Neuronal stem cell (in vitro differentiated cells): ENCODE data around the gene GMDS.

Experiments used
- DNase-seq: peaks from one replicate; pipeline ENCODE4 v3.0.0-alpha.2; 2013; ENCODE audit warnings: low spot score
- H2AFZ ChIP-seq: one replicate; pipeline ENCODE4 v1.6.1; 2013; ENCODE audit warnings: mild to moderate bottlenecking, low read length, inconsistent platforms
- H2AK5ac ChIP-seq: 2 replicates; pipeline ENCODE4 v1.6.1; 2013; ENCODE audit warnings: low read depth, mild to moderate bottlenecking, inconsistent platforms, low read length, moderate library complexity, mixed read lengths
- H2BK120ac ChIP-seq: 2 replicates; pipeline ENCODE4 v1.6.1; 2013; ENCODE audit warnings: low read depth, mild to moderate bottlenecking, inconsistent platforms, low read length, moderate library complexity, mixed read lengths
- H2BK12ac ChIP-seq: one replicate; pipeline ENCODE4 v1.6.1; 2013; ENCODE audit warnings: low read length, inconsistent platforms
- H2BK15ac ChIP-seq: 2 replicates; pipeline ENCODE4 v1.6.1; 2013; ENCODE audit warnings: mild to moderate bottlenecking, low read length, inconsistent platforms, mixed read lengths
- H2BK5ac ChIP-seq: one replicate; pipeline ENCODE4 v1.6.1; 2013; ENCODE audit warnings: inconsistent platforms, mild to moderate bottlenecking, low read length, moderate library complexity
- H3K14ac ChIP-seq: one replicate; pipeline ENCODE4 v1.6.1; 2013; ENCODE audit warnings: low read length, inconsistent platforms
- H3K18ac ChIP-seq: 2 replicates; pipeline ENCODE4 v1.6.1; 2013; ENCODE audit warnings: low read length, inconsistent platforms
- H3K23ac ChIP-seq: 2 replicates; pipeline ENCODE4 v1.6.1; 2013; ENCODE audit warnings: low read depth, mild to moderate bottlenecking, mixed read lengths, low read length, inconsistent platforms; ENCODE audit not compliant: poor library complexity
- H3K27ac ChIP-seq: replicated peaks from 3 replicates; pipeline ENCODE4 v1.5.1; 2013; ENCODE audit warnings: low read length, inconsistent platforms
- H3K27me3 ChIP-seq, 3 experiments: 2 replicates each; pipeline ENCODE4 v1.6.1; 2013; ENCODE audit warnings: low read length in 3 of 3, mild to moderate bottlenecking in 2 of 3, inconsistent platforms in 1 of 3, low read depth in 1 of 3, mixed read lengths in 1 of 3, moderate library complexity in 1 of 3; ENCODE audit not compliant: control insufficient read depth in 3 of 3, insufficient read depth in 3 of 3
- H3K36me3 ChIP-seq, 2 donors: replicated peaks in 1 of 2; 2 replicates each; pipeline ENCODE4 v1.6.1; 2013; ENCODE audit warnings: low read length in 2 of 2; ENCODE audit not compliant: control insufficient read depth in 2 of 2, insufficient read depth in 2 of 2
- H3K4ac ChIP-seq: 2 replicates; pipeline ENCODE4 v1.6.1; 2013; ENCODE audit warnings: inconsistent platforms, mild to moderate bottlenecking, low read length, moderate library complexity
- H3K4me1 ChIP-seq, 2 donors: 1 replicate in 1 of 2; 2 replicates in 1 of 2; pipeline ENCODE4 v1.6.1; 2013; ENCODE audit warnings: low read length in 2 of 2, low read depth in 1 of 2; ENCODE audit not compliant: control insufficient read depth in 2 of 2, insufficient read depth in 1 of 2
- H3K4me2 ChIP-seq: one replicate; pipeline ENCODE4 v1.6.1; 2013; ENCODE audit warnings: mild to moderate bottlenecking, low read length, inconsistent platforms; ENCODE audit not compliant: insufficient read depth, poor library complexity, severe bottlenecking
- H3K4me3 ChIP-seq, 2 donors: 2 replicates each; pipeline ENCODE4 v1.5.1; 2013; ENCODE audit warnings: low read length in 2 of 2, mild to moderate bottlenecking in 2 of 2, inconsistent platforms in 1 of 2, moderate library complexity in 1 of 2
- H3K79me1 ChIP-seq: one replicate; pipeline ENCODE4 v1.6.1; 2013; ENCODE audit warnings: low read depth, mild to moderate bottlenecking, inconsistent platforms, low read length, moderate library complexity
- H3K9ac ChIP-seq: one replicate; pipeline ENCODE4 v1.6.1; 2013; ENCODE audit warnings: mild to moderate bottlenecking, low read depth, low read length, inconsistent platforms; ENCODE audit not compliant: poor library complexity
- H3K9me3 ChIP-seq, 2 donors: replicated peaks in 1 of 2; 2 replicates each; pipeline versions ENCODE3 to v1.6.1; 2013; ENCODE audit warnings: low read length in 2 of 2, mild to moderate bottlenecking in 2 of 2, inconsistent platforms in 1 of 2, low read depth in 1 of 2, mixed read lengths in 1 of 2, moderate library complexity in 1 of 2; ENCODE audit not compliant: control insufficient read depth in 2 of 2, insufficient read depth in 1 of 2
- H4K8ac ChIP-seq: one replicate; pipeline ENCODE4 v1.6.1; 2013; ENCODE audit warnings: low read depth, mild to moderate bottlenecking, inconsistent platforms, low read length, moderate library complexity
- H4K91ac ChIP-seq: one replicate; pipeline ENCODE4 v1.6.1; 2013; ENCODE audit warnings: low read length, low read depth, mild to moderate bottlenecking, inconsistent platforms; ENCODE audit not compliant: poor library complexity
- WGBS, 2 donors: extraction: QIAGEN DNeasy Blood & Tissue Kit; methylation state at CpG; one replicate each; pipeline ENCODE4 v1.1.7; 2013; ENCODE audit warnings: missing lambda C conversion rate in 2 of 2, mixed read lengths in 1 of 2; ENCODE audit not compliant: insufficient read length in 2 of 2, insufficient replicate concordance in 1 of 2; ENCODE audit errors: extremely low coverage in 2 of 2; 5-methylcytosine and 5-hydroxymethylcytosine counted together

GMDS gene

GRCh38 chr6:1613688-1614447, 631.5 kb downstream of the GMDS start:
- peak overlapping the region; percentile 90 for H3K18ac ChIP-seq
- DNase-seq: no peak
- H2BK120ac ChIP-seq: no peak overlapping the region
- H3K36me3 ChIP-seq: no peaks in the 10 kb centered on the region
- peak overlapping the region; percentile 73 for H3K23ac ChIP-seq
- H3K4me1 ChIP-seq: peaks cover 5 to 7% of the 10 kb centered on the region in 2 donors
- peak overlapping the region; percentile 23 for H3K4ac ChIP-seq
- peak overlapping the region; percentile 49 for H2BK15ac ChIP-seq
- H3K4me2 ChIP-seq: peak overlapping the region; percentile 73
- H3K27ac ChIP-seq: no peak overlapping the region
- H3K14ac ChIP-seq: peak overlapping the region; percentile 47
- H2BK12ac ChIP-seq: no peak overlapping the region
- peaks cover 5% of the 10 kb centered on the region for H3K79me1 ChIP-seq
- peaks cover 51 to 87% (median 76%) of the 10 kb centered on the region in 3 experiments for H3K27me3 ChIP-seq
- WGBS, 2 donors: no CpG with 5 or more reads among the region's 60 CpGs
- no peaks in the 10 kb centered on the region for H3K9me3 ChIP-seq
- H3K4me3 ChIP-seq: no peak overlapping the region
- H3K9ac ChIP-seq: no peak overlapping the region
- H2AFZ ChIP-seq: peak overlapping the region; percentile 83
- H4K91ac ChIP-seq: no peak overlapping the region
- H2AK5ac ChIP-seq: peak overlapping the region; percentile 94
- H2BK5ac ChIP-seq: peak overlapping the region; percentile 13
- H4K8ac ChIP-seq: no peak overlapping the region

- Histone ChIP-seq H2BK120ac (no peak overlapping the region), H4K91ac (no peak overlapping the region), H3K14ac (no peak overlapping the region), H3K4me1 (peaks cover 7 to 11% of the 10 kb centered on the region in 2 donors), H3K79me1 (peaks cover 5% of the 10 kb centered on the region), H3K4ac (no peak overlapping the region), H3K36me3 (no peaks in the 10 kb centered on the region), H3K4me2 (peak overlapping the region; percentile 73), H2BK12ac (no peak overlapping the region), H4K8ac (no peak overlapping the region), H3K4me3 (no peak overlapping the region), H3K18ac (no peak overlapping the region), H2BK5ac (no peak overlapping the region), H3K9ac (no peak overlapping the region), H2AK5ac (no peak overlapping the region), H2AFZ (no peak overlapping the region), H3K23ac (no peak overlapping the region), H3K9me3 (no peaks in the 10 kb centered on the region), H3K27me3 (peaks cover 53 to 87% (median 76%) of the 10 kb centered on the region in 3 experiments), H3K27ac (no peak overlapping the region), H2BK15ac (no peak overlapping the region)
- DNase-seq: no peak
- no CpG with 5 or more reads among the region's 3 CpGs for WGBS, 2 donors
Observed at GRCh38 chr6:1613346-1613687, 632.1 kb downstream of the GMDS start.

GRCh38 chr6:1612974-1613306, 632.5 kb downstream of the GMDS start:
- no peaks in the 10 kb centered on the region for H3K36me3 ChIP-seq
- H2AFZ ChIP-seq: no peak overlapping the region
- H3K4me2 ChIP-seq: no peak overlapping the region
- DNase-seq: no peak
- no peak overlapping the region for H3K18ac ChIP-seq
- H2BK5ac ChIP-seq: no peak overlapping the region
- H3K4me1 ChIP-seq: peaks cover 10 to 13% of the 10 kb centered on the region in 2 donors
- no peak overlapping the region for H3K27ac ChIP-seq
- H4K8ac ChIP-seq: no peak overlapping the region
- no peak overlapping the region for H2AK5ac ChIP-seq
- H3K23ac ChIP-seq: no peak overlapping the region
- no peak overlapping the region for H3K9ac ChIP-seq
- WGBS, 2 donors: no CpG with 5 or more reads among the region's 7 CpGs
- no peak overlapping the region for H2BK120ac ChIP-seq
- no peaks in the 10 kb centered on the region for H3K9me3 ChIP-seq
- peaks cover 54 to 87% (median 76%) of the 10 kb centered on the region in 3 experiments for H3K27me3 ChIP-seq
- H2BK12ac ChIP-seq: no peak overlapping the region
- H3K14ac ChIP-seq: no peak overlapping the region
- no peak overlapping the region for H3K4me3 ChIP-seq
- no peak overlapping the region for H3K4ac ChIP-seq
- no peak overlapping the region for H4K91ac ChIP-seq
- H3K79me1 ChIP-seq: peaks cover 5% of the 10 kb centered on the region
- no peak overlapping the region for H2BK15ac ChIP-seq

GRCh38 chr6:1612299-1612973, 633.0 kb downstream of the GMDS start:
- no CpG with 5 or more reads among the region's 10 CpGs for WGBS, 2 donors
- Histone ChIP-seq H3K27ac (no peak overlapping the region), H2BK120ac (no peak overlapping the region), H3K14ac (no peak overlapping the region), H3K23ac (no peak overlapping the region), H3K9me3 (no peaks in the 10 kb centered on the region), H3K79me1 (peaks cover 5% of the 10 kb centered on the region), H4K8ac (no peak overlapping the region), H3K27me3 (peaks cover 55 to 87% (median 76%) of the 10 kb centered on the region in 3 experiments), H2AK5ac (no peak overlapping the region), H2BK15ac (no peak overlapping the region), H2BK12ac (no peak overlapping the region), H3K4me3 (peak overlapping the region in 1 of 2 donors; percentile 64), H3K4ac (no peak overlapping the region), H3K4me2 (no peak overlapping the region), H4K91ac (no peak overlapping the region), H3K18ac (no peak overlapping the region), H3K36me3 (no peaks in the 10 kb centered on the region), H2AFZ (no peak overlapping the region), H3K9ac (no peak overlapping the region), H3K4me1 (peaks cover 15 to 17% of the 10 kb centered on the region in 2 donors), H2BK5ac (no peak overlapping the region)
- DNase-seq: no peak
